NB4 (cell line): ENCODE measurements around the gene THAP3.

Source experiments
- POLR2A ChIP-seq: IDR thresholded peaks from 2 replicates; pipeline ENCODE4 v1.6.1; 2011; ENCODE audit warnings: mild to moderate bottlenecking; ENCODE audit not compliant: insufficient read length; ENCODE audit errors: extremely low read depth
- TF ChIP-seq, protein P1 (sequence below): IDR thresholded peaks from one replicate; pipeline ENCODE4 v1.5.1; 2012; ENCODE audit warnings: low read depth, low read length

DNA sequence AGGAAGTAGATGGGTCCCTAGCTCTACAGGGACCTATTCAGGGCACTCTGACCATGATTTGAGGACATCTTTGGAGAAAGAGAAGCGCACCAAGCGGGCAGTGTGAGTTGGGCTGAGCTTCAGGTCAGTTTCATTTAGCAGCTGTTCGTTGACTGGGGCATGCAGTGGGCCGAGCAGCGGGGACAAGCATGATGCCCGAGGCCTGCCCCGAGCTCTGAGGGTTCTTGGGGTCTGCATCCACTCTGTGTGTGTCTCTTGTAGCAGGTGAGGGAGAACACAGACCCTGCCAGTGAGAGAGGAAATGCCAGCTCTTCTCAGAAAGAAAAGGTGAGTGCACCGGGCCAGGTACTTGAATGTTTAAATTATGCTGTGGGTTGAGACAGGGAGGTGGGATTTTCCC lies 5.4 kb downstream of the THAP3 start:
- TF ChIP-seq, protein P1, sequence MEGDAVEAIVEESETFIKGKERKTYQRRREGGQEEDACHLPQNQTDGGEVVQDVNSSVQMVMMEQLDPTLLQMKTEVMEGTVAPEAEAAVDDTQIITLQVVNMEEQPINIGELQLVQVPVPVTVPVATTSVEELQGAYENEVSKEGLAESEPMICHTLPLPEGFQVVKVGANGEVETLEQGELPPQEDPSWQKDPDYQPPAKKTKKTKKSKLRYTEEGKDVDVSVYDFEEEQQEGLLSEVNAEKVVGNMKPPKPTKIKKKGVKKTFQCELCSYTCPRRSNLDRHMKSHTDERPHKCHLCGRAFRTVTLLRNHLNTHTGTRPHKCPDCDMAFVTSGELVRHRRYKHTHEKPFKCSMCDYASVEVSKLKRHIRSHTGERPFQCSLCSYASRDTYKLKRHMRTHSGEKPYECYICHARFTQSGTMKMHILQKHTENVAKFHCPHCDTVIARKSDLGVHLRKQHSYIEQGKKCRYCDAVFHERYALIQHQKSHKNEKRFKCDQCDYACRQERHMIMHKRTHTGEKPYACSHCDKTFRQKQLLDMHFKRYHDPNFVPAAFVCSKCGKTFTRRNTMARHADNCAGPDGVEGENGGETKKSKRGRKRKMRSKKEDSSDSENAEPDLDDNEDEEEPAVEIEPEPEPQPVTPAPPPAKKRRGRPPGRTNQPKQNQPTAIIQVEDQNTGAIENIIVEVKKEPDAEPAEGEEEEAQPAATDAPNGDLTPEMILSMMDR, result no peak
- TF ChIP-seq POLR2A, result no peak
